Stimulated activated CD8-positive, alpha-beta memory T cell treated with anti-CD3 and anti-CD28 coated beads, Interleukin-4, amount 100 ng/mL, for 1 hour (primary cell): ENCODE measurements around the gene NIFK.
"Not testable (repeated sequence)": the region's sequence is repeated elsewhere in the genome, so short reads cannot be mapped to it uniquely, and the experiment has no call there.

Experiments
- DNase-seq, 2 donors: peaks; one replicate each; pipeline ENCODE4 v3.0.0-alpha.2; 2020; ENCODE audit warnings: low read depth in 2 of 2, low spot score in 1 of 2

NIFK gene

DNA sequence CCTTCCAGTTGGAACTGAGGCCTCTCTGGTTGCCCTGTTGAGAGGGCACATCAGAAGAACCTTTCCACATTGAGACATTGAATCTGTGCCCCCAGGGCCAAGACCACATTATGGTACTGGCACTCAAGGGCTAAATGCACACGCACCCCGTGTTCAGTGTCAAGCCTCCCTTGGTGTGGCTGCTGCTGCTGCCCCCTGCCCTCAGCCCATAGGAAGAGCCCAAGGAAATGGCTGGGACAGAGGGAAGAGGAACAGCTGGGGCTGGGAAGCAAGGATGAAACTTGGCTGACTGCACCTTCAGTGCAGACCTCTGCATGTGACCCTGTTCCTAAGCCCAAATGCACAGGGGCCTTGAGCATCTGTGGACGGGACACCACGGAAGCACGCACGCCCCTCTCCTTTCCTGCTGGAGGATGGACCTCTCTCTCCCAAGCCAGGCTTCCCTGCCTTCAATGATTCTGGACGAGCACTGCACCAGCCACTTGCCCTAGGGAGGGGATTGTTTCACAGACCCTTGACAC is 40.2 kb downstream of the NIFK start:
- DNase-seq = no peak

- DNase-seq = no peak
Measured at GRCh38 chr2:121695171-121695451, 41.6 kb downstream of the NIFK start.

DNA sequence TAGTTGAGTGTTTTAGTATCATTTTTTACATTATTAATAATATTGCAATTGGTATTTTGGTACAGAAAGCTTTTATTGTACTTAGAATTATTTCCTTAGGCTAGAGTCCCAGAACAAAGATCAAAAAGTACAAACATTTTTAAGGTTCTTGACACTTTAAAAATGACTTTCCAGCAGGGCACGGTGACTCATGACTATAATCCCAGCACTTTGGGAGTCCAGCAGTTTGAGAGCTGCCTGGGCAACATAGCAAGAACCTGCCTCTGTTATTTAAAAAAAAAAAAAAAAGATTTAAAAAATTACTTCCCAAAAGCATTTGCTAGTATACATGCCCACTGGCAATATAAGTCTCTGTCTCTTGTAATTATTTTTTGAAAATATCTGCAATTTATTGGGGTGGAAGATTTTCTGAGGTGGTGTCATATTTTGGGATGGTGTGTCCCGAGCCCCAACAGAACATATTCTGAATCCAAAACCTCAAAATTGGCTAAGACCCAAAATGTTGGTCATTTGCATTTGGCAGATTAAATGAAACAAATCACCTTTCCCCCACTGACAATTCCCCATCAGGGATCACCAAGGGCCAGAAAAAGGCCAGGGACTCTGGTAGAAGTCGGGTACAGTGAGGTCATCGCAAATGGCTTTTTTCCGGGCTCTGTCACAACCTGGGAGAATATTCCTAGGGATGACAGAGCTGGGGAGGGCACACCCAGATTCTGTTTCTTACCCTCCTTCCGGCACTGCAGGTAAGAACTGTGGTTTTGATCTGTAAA is 42.1 kb downstream of the NIFK start:
- DNase-seq = no peak

DNA sequence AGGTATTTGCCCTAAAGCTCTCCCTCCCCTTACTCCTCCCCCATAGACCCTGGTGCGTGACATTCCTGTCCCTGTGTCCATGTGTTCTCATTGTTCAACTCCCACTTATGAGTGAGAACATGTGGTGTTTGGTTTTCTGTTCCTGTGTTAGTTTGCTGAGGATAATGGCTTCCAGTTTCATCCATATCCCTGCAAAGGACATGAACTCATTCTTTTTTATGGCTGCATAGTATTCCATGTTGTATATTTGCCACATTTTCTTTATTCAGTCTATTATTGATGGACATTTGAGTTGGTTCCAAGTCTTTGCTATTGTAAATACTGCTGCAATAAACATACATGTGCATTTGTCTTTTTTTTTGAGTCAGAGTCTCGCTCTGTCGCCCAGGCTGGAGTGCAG is 46.1 kb downstream of the NIFK start:
- not testable (repeated sequence) for DNase-seq

- no peak for DNase-seq
Measured at GRCh38 chr2:121690095-121690494, 46.6 kb downstream of the NIFK start.

DNA sequence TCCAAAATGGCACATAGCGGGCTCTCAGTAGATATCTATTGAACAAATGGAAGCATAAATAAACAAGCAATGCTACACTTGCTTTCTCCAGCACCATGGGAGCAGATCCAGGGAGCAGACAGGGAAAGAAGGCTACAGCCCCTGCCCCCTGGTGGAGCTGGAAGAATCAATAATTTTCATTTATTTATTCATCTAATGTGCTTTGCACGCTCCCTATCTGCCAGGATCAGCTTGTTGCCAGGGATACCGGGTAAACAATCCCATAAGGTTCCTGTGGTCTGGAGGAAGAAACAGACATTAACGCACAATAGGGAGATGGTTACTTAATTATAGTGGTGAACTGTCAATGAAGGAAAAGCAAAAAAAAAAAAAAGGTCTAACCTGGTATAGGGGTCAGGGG is 47.3 kb downstream of the NIFK start:
- DNase-seq = no peak

DNA sequence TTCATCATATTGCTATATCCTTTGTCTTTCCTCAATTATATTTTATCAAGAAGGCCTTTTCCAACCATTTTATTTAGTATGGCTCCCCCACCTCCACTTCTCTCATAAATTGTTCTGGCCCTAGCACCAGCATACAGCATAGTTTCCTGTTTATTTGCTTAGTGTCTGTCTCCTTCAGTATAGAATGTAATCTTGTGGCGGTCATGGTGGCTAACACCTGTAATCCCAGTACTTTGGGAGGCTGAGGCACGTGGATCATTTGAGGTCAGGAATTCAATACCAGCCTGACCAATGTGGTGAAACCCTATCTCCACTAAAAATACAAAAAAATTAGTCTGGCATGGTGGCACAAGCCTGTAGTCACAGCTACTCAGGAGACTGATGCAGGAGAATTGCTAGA is 47.9 kb downstream of the NIFK start:
- DNase-seq = no peak

DNA sequence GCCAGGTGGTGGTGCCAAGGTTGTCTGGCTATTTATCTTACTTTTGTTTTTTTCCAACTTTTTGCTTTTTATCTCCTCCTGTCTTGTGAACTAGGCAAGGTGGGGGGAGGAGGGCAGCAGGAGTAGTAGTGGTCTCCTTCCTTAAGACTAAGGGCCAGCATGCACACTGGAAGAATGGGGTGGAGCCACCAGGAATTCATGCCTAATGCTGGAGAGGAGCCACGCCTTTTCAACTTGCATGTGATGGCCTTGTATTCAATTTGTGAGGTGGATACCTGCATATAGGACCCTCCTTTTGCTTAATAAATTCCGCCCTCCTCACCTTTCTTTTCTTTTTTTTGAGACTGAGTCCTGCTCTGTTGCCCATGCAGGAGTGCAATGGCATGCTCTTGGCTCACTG is 49.8 kb downstream of the NIFK start:
- DNase-seq = no peak

DNA sequence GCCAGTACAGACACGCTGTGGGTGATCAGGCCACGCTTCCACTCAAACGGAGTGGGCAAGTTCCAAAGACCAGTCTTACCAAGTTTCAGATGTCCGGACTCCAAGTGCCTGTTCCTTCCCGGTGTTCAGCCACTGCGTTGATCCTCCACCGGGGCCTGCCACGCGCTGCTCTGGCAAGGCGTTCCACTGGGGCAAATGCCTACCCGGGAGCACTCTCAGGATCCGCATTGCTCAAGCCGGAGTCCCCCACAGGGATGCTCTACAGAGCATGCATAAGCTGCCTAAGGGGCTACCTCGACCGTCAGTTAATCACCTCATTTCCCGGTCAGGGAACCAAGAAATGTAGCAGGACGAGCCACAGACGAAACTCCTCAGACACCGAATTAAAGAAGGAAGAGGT is 50.5 kb downstream of the NIFK start:
- no peak for DNase-seq

- no peak for DNase-seq
Measured at GRCh38 chr2:121682396-121683298, 54.0 kb downstream of the NIFK start.

GRCh38 chr2:121677855-121678254 is 58.8 kb downstream of the NIFK start:
- DNase-seq = no peak
